Stimulated activated naive CD8-positive, alpha-beta T cell treated with anti-CD3 and anti-CD28 coated beads, Interleukin-15, Interleukin-2, amounts not matched to agents 100 ng/mL and 50 ng/mL, for 24 hours (primary cell): ENCODE data around the gene COL18A1.
"Not testable (repeated sequence)": the region's sequence is repeated elsewhere in the genome, so short reads cannot be mapped to it uniquely, and the experiment has no call there.

ENCODE experiments used
- H3K27ac Mint-ChIP-seq: one replicate; pipeline ENCODE4 v1.8.0; 2021; ENCODE audit warnings: mild to moderate bottlenecking, mixed read lengths
- H3K27me3 Mint-ChIP-seq: one replicate; pipeline ENCODE4 v1.8.0; 2021; ENCODE audit warnings: mixed read lengths
- H3K36me3 Mint-ChIP-seq: one replicate; pipeline ENCODE4 v1.8.0; 2021; ENCODE audit warnings: low read depth, mixed read lengths
- H3K4me1 Mint-ChIP-seq: one replicate; pipeline ENCODE4 v1.8.0; 2021; ENCODE audit warnings: low read depth, mixed read lengths
- H3K4me3 Mint-ChIP-seq: one replicate; pipeline ENCODE4 v1.8.0; 2021; ENCODE audit warnings: mild to moderate bottlenecking, mixed read lengths
- H3K9me3 Mint-ChIP-seq: one replicate; pipeline ENCODE4 v1.8.0; 2021; ENCODE audit warnings: mixed read lengths

Gene COL18A1

GRCh38 chr21:45404730-45405270 is at the start of gene COL18A1:
COL18A1 (plus strand) TSS chr21:45405165; CDS start chr21:45405231, 66 bp downstream.
- peak within 1 kb of the TSS; percentile 78 for H3K4me3 Mint-ChIP-seq

GRCh38 chr21:45355573-45355972 is 49.4 kb upstream of the COL18A1 start:
- H3K9me3 Mint-ChIP-seq, result no peaks in the 10 kb centered on the region
- H3K4me1 Mint-ChIP-seq, result peaks cover 4% of the 10 kb centered on the region
- peaks cover 18% of the 10 kb centered on the region for H3K27me3 Mint-ChIP-seq
- no peak overlapping the region for H3K4me3 Mint-ChIP-seq
- H3K36me3 Mint-ChIP-seq, result no peaks in the 10 kb centered on the region
- no peak overlapping the region for H3K27ac Mint-ChIP-seq

More at GRCh38 chr21:45404730-45405270, at the start of gene COL18A1:
- no peaks in the 10 kb centered on the region for H3K36me3 Mint-ChIP-seq
- no peak within 1 kb of the TSS for H3K27ac Mint-ChIP-seq
- H3K27me3 Mint-ChIP-seq, result peaks cover 54% of the 10 kb centered on the region
- peaks cover 20% of the 10 kb centered on the region for H3K4me1 Mint-ChIP-seq
- peaks cover 5% of the 10 kb centered on the region for H3K9me3 Mint-ChIP-seq

GRCh38 chr21:45356251-45356650 is 48.7 kb upstream of the COL18A1 start:
- H3K4me3 Mint-ChIP-seq, result no peak overlapping the region
- no peak overlapping the region for H3K27ac Mint-ChIP-seq
- H3K27me3 Mint-ChIP-seq, result peaks cover 15% of the 10 kb centered on the region
- no peaks in the 10 kb centered on the region for H3K36me3 Mint-ChIP-seq
- H3K9me3 Mint-ChIP-seq, result no peaks in the 10 kb centered on the region
- peaks cover 4% of the 10 kb centered on the region for H3K4me1 Mint-ChIP-seq

- no peaks in the 10 kb centered on the region for H3K9me3 Mint-ChIP-seq
- no peak overlapping the region for H3K27ac Mint-ChIP-seq
- H3K4me1 Mint-ChIP-seq, result peaks cover 4% of the 10 kb centered on the region
- no peaks in the 10 kb centered on the region for H3K36me3 Mint-ChIP-seq
- H3K4me3 Mint-ChIP-seq, result no peak overlapping the region
- H3K27me3 Mint-ChIP-seq, result peaks cover 15% of the 10 kb centered on the region
These were observed 48.1 kb upstream of the COL18A1 start for GRCh38 chr21:45356653-45357435.

- peaks cover 15% of the 10 kb centered on the region for H3K27me3 Mint-ChIP-seq
- H3K4me3 Mint-ChIP-seq, result no peak overlapping the region
- no peaks in the 10 kb centered on the region for H3K9me3 Mint-ChIP-seq
- no peak overlapping the region for H3K27ac Mint-ChIP-seq
- H3K4me1 Mint-ChIP-seq, result peaks cover 4% of the 10 kb centered on the region
- no peaks in the 10 kb centered on the region for H3K36me3 Mint-ChIP-seq
These were observed 47.3 kb upstream of the COL18A1 start for GRCh38 chr21:45357436-45358260.

- Mint-ChIP-seq H3K4me1 (peaks cover 4% of the 10 kb centered on the region), H3K36me3 (no peaks in the 10 kb centered on the region), H3K4me3 (no peak overlapping the region), H3K27ac (no peak overlapping the region), H3K27me3 (peaks cover 15% of the 10 kb centered on the region), H3K9me3 (no peaks in the 10 kb centered on the region)
These were observed 46.7 kb upstream of the COL18A1 start for GRCh38 chr21:45358261-45358670.

- Mint-ChIP-seq H3K27ac (no peak overlapping the region), H3K27me3 (peaks cover 16% of the 10 kb centered on the region), H3K36me3 (no peaks in the 10 kb centered on the region), H3K4me3 (no peak overlapping the region), H3K9me3 (no peaks in the 10 kb centered on the region), H3K4me1 (peaks cover 5% of the 10 kb centered on the region)
These were observed 46.2 kb upstream of the COL18A1 start for GRCh38 chr21:45358711-45359310.

GRCh38 chr21:45359451-45360217 is 45.3 kb upstream of the COL18A1 start:
- Mint-ChIP-seq H3K27me3 (peaks cover 21% of the 10 kb centered on the region), H3K4me1 (peaks cover 11% of the 10 kb centered on the region)

GRCh38 chr21:45361033-45361997 is 43.6 kb upstream of the COL18A1 start:
- Mint-ChIP-seq H3K27me3 (peaks cover 14% of the 10 kb centered on the region), H3K36me3 (no peaks in the 10 kb centered on the region), H3K4me1 (peaks cover 8% of the 10 kb centered on the region), H3K4me3 (no peak overlapping the region), H3K27ac (no peak overlapping the region), H3K9me3 (no peaks in the 10 kb centered on the region)

More at GRCh38 chr21:45359451-45360217, 45.3 kb upstream of the COL18A1 start:
- Mint-ChIP-seq H3K36me3 (no peaks in the 10 kb centered on the region), H3K27ac (no peak overlapping the region), H3K4me3 (no peak overlapping the region), H3K9me3 (no peaks in the 10 kb centered on the region)

- H3K9me3 Mint-ChIP-seq, result no peaks in the 10 kb centered on the region
- H3K36me3 Mint-ChIP-seq, result no peaks in the 10 kb centered on the region
- peaks cover 7% of the 10 kb centered on the region for H3K27me3 Mint-ChIP-seq
- H3K27ac Mint-ChIP-seq, result no peak overlapping the region
- H3K4me1 Mint-ChIP-seq, result peaks cover 8% of the 10 kb centered on the region
- H3K4me3 Mint-ChIP-seq, result no peak overlapping the region
These were observed 42.8 kb upstream of the COL18A1 start for GRCh38 chr21:45362077-45362747.

GRCh38 chr21:45362748-45363145 is 42.2 kb upstream of the COL18A1 start:
- Mint-ChIP-seq H3K4me3 (no peak overlapping the region), H3K36me3 (no peaks in the 10 kb centered on the region), H3K9me3 (no peaks in the 10 kb centered on the region), H3K27me3 (peaks cover 9% of the 10 kb centered on the region), H3K4me1 (peaks cover 8% of the 10 kb centered on the region), H3K27ac (no peak overlapping the region)

- not testable (repeated sequence) for H3K36me3 Mint-ChIP-seq, H3K9me3 Mint-ChIP-seq, H3K4me3 Mint-ChIP-seq, H3K4me1 Mint-ChIP-seq, H3K27ac Mint-ChIP-seq
- peaks cover 11% of the 10 kb centered on the region for H3K27me3 Mint-ChIP-seq
These were observed 41.7 kb upstream of the COL18A1 start for GRCh38 chr21:45363272-45363671.

GRCh38 chr21:45363921-45364467 is 41.0 kb upstream of the COL18A1 start:
- Mint-ChIP-seq H3K9me3 (no peaks in the 10 kb centered on the region), H3K36me3 (no peaks in the 10 kb centered on the region), H3K27ac (peak overlapping the region; percentile 46), H3K27me3 (peaks cover 12% of the 10 kb centered on the region), H3K4me3 (peak overlapping the region; percentile 39), H3K4me1 (peaks cover 8% of the 10 kb centered on the region)
